Subcutaneous adipose tissue (tissue), 4 donors: Measurements from ENCODE around the gene NACC1. TPM values are rescaled to one million over a fixed set of nuclear protein-coding genes. Genes with fewer than 3 reads are reported as not detected.

Source experiments
- total RNA-seq, 4 donors: library from RNA; depleted of rRNA; stranded (reverse); fragments of >200 nt; gene quantifications; one replicate each; pipeline ENCODE4 v1.1.0, GENCODE V29; 2016
- TF ChIP-seq, protein P1 (sequence below): fragments of 450-650 bp; IDR thresholded peaks from one replicate; pipeline ENCODE4 v1.5.1; 2016; ENCODE audit warnings: low read depth, mild to moderate bottlenecking, control low read depth, antibody characterized with exemption, moderate library complexity

Gene NACC1
- total RNA-seq, 4 donors from 2014 or later: 8.5 to 13.6 (median 9.7) TPM

- TF ChIP-seq, protein P1, sequence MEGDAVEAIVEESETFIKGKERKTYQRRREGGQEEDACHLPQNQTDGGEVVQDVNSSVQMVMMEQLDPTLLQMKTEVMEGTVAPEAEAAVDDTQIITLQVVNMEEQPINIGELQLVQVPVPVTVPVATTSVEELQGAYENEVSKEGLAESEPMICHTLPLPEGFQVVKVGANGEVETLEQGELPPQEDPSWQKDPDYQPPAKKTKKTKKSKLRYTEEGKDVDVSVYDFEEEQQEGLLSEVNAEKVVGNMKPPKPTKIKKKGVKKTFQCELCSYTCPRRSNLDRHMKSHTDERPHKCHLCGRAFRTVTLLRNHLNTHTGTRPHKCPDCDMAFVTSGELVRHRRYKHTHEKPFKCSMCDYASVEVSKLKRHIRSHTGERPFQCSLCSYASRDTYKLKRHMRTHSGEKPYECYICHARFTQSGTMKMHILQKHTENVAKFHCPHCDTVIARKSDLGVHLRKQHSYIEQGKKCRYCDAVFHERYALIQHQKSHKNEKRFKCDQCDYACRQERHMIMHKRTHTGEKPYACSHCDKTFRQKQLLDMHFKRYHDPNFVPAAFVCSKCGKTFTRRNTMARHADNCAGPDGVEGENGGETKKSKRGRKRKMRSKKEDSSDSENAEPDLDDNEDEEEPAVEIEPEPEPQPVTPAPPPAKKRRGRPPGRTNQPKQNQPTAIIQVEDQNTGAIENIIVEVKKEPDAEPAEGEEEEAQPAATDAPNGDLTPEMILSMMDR: no peak
Measured at GRCh38 chr19:13162724-13163608, 44.9 kb downstream of the NACC1 start.

GRCh38 chr19:13163609-13164342, 45.7 kb downstream of the NACC1 start:
- TF ChIP-seq, protein P1: no peak

DNA sequence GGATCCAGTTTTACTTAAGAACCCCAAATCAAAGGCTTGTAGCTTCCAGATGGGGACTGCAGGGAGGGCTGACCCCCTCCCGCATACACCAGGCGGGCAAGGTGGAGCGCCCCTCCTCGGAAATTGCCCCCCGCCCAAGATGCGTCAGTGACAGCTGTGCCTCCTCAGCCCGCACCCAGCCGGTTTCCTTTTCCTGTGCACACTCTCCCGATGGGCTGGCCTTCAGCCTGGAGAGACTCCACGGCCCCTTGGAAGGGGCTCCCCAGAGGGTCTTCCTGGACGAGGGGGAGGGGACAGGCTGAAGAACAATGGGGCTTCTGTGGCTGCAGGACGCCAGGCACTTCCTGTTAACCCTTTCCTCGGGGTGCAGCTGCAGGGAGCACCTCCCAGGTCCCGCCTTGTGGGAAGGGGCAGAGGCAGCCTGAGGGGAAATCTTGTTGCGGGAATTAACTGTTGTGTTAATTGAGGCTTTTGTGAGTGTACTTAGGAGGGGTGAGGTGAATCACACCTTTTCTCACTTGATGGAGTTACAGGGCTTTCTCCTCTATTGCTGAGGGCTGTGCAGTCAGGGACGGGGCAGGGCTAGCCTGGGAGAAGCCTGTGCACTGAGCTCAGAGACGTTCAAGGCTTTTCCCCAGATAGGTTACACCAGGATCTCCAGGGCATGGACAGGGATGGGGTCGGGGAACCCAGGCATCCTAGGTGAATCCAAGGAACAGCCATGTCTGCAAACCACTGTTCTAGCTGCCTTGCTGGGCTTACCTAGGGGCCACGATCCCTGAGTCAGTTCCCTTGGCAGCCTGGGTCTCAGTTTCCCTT, 46.5 kb downstream of the NACC1 start:
- TF ChIP-seq, protein P1: no peak

- TF ChIP-seq, protein P1: no peak
Measured at GRCh38 chr19:13165162-13165997, 47.3 kb downstream of the NACC1 start.

- TF ChIP-seq, protein P1: no peak
Measured at GRCh38 chr19:13169769-13170168, 51.7 kb downstream of the NACC1 start.

DNA sequence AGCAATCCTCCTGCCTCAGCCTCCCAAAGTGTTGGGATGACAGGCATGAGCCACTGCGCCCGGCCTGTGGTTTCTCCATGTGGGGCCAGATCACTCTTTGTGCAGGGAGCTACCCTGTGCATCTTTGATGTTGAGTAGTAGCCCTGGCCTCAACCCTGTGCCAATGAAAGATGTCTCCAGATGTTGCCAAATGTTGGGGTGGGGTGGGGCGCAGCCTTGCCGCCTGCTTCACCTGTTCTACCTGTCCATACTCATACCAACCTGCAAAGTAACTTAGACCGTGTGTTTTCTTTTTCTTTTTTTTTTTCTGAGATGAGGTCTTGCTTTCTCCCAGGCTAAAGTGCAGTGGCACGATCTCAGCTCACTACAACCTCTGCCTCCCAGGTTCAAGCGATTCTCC, 53.1 kb downstream of the NACC1 start:
- TF ChIP-seq, protein P1: no peak
